Measurements from ENCODE around the gene SELENOS.
A peak's percentile ranks its signal among the peaks of the same experiment; 100 is the strongest.

The SELENOS gene

GRCh38 chr15:101277038-101277822, at the start of gene SELENOS:
Gene SELENOS (minus strand): TSS chr15:101277485. CDS start chr15:101277417, 68 bp downstream.
- peak; percentile 89 to 94 for DNase-seq

- no peak for DNase-seq
These were observed 49.3 kb upstream of the SELENOS start for GRCh38 chr15:101326462-101327146.

GRCh38 chr15:101326026-101326315, 48.7 kb upstream of the SELENOS start:
- DNase-seq, result no peak

- DNase-seq, result no peak
These were observed 48.2 kb upstream of the SELENOS start for GRCh38 chr15:101325263-101326025.

GRCh38 chr15:101324524-101325177, 47.4 kb upstream of the SELENOS start:
- DNase-seq, result no peak

- no peak for DNase-seq
These were observed 46.7 kb upstream of the SELENOS start for GRCh38 chr15:101323793-101324523.

- no peak for DNase-seq
These were observed 45.7 kb upstream of the SELENOS start for GRCh38 chr15:101322854-101323477.

GRCh38 chr15:101322016-101322695, 44.9 kb upstream of the SELENOS start:
- no peak for DNase-seq

- peak; percentile 70 to 74 for DNase-seq
These were observed 43.3 kb upstream of the SELENOS start for GRCh38 chr15:101320501-101321052.

GRCh38 chr15:101318839-101319238, 41.6 kb upstream of the SELENOS start:
- DNase-seq, result no peak

GRCh38 chr15:101318147-101318819, 41.0 kb upstream of the SELENOS start:
- no peak for DNase-seq

GRCh38 chr15:101317336-101317872, 40.1 kb upstream of the SELENOS start:
- DNase-seq, result no peak

GRCh38 chr15:101316529-101316928, 39.2 kb upstream of the SELENOS start:
- DNase-seq, result no peak

GRCh38 chr15:101315736-101316135, 38.5 kb upstream of the SELENOS start:
- no peak for DNase-seq

GRCh38 chr15:101314336-101315125, 37.2 kb upstream of the SELENOS start:
- no peak for DNase-seq

GRCh38 chr15:101313041-101313761, 35.9 kb upstream of the SELENOS start:
- no peak for DNase-seq

GRCh38 chr15:101310508-101310907, 33.2 kb upstream of the SELENOS start:
- DNase-seq, result no peak

- no peak for DNase-seq
These were observed 32.8 kb upstream of the SELENOS start for GRCh38 chr15:101310161-101310480.
